Thymus (tissue), 11 donors: ENCODE data around the gene ENPP7. TPM values are rescaled to one million over a fixed set of nuclear protein-coding genes. Genes with fewer than 3 reads are reported as not detected.
"Not testable (repeated sequence)": the region's sequence is repeated elsewhere in the genome, so short reads cannot be mapped to it uniquely, and the experiment has no call there.

Experiments used
- DNase-seq, 9 donors: peaks; one replicate each; pipeline ENCODE4 v3.0.0-alpha.2; 2013; ENCODE audit warnings: low spot score in 9 of 9, low read depth in 6 of 9, missing footprints in 1 of 9
- H3K27ac ChIP-seq, 2 donors: one replicate each; pipeline ENCODE4 v1.5.1; 2013; ENCODE audit warnings: control low read depth in 1 of 2, low read depth in 1 of 2, low read length in 1 of 2, mild to moderate bottlenecking in 1 of 2, moderate library complexity in 1 of 2
- H3K27me3 ChIP-seq, 2 donors: one replicate each; pipeline ENCODE4 v1.5.1; 2013; ENCODE audit warnings: low read length in 1 of 2; ENCODE audit not compliant: control insufficient read depth in 2 of 2, insufficient read depth in 1 of 2
- H3K36me3 ChIP-seq, 2 donors: one replicate each; pipeline ENCODE4 v1.5.1; 2013; ENCODE audit warnings: low read length in 1 of 2, mild to moderate bottlenecking in 1 of 2, moderate library complexity in 1 of 2; ENCODE audit not compliant: control insufficient read depth in 2 of 2, insufficient read depth in 2 of 2
- H3K4me1 ChIP-seq, 2 donors: one replicate each; pipeline ENCODE4 v1.5.1; 2013; ENCODE audit warnings: low read length in 2 of 2; ENCODE audit not compliant: control insufficient read depth in 2 of 2, insufficient read depth in 2 of 2
- H3K4me3 ChIP-seq, 2 donors: one replicate each; pipeline ENCODE4 v1.5.1; 2013; ENCODE audit warnings: low read length in 2 of 2, control low read depth in 1 of 2, mild to moderate bottlenecking in 1 of 2
- H3K9me3 ChIP-seq, 2 donors: one replicate each; pipeline ENCODE4 v1.5.1; 2013; ENCODE audit warnings: low read length in 1 of 2, mild to moderate bottlenecking in 1 of 2; ENCODE audit not compliant: control insufficient read depth in 2 of 2, insufficient read depth in 1 of 2
- WGBS: extraction: QIAGEN DNeasy Blood & Tissue Kit; methylation state at CpG from one replicate; pipeline ENCODE4 v1.1.7; 2013; 5-methylcytosine and 5-hydroxymethylcytosine counted together
- polyA plus RNA-seq: library from polyadenylated mRNA; stranded (reverse); fragments of 200-250 nt; gene quantifications from one replicate; pipeline ENCODE4 v1.2.3, GENCODE V29; 2013
- total RNA-seq: library from RNA; stranded (reverse); fragments of 120-200 nt; gene quantifications from one replicate; pipeline ENCODE4 v1.2.4, GENCODE V29; 2013
- donor health status: healthy.

The ENPP7 gene
- total and polyA plus RNA-seq, 2 donors = 0.05 to 0.09 TPM

DNA sequence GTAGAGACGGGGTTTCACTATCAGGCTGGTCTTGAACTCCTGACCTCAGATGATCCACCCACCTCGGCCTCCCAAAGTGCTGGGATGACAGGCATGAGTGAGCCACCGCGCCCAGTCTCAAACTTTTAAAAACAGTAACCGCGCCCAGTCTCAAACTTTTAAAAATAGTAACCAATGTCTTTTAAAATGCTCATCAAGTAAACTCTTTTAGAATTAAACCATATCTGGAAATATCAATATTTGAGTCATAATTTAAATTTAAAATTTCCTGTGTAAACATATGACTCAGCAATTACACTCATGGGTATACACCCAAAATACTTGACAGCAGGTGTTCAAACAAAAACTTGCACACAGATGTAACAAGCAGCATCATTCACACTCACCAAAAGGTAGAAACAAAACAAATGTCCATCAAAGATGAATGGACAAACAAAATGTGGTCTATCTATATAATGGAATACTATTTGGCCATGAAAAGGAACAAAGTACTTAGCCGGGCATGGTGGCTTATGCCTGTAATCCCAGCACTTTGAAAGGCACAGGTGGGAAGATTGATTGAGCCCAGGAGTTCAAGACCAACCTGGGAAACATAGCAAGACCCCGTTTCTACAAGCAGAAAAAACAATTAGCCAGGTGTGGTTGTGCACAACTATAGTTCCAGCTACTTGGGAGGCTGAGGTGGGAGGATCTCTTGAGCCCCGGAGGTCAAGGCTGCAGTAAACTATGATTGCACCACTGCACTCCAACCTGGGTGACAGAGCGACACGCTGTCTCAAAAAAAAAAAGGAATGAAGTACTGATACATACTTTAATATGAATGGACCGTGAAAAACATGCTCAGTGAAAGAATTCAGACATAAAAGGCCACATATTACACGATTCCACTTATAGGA lies 20.2 kb downstream of the ENPP7 start:
- 92% methylated on average over 13 of the region's 13 CpGs for WGBS
- Histone ChIP-seq H3K9me3 (peaks cover 2 to 5% of the 10 kb centered on the region in 2 donors), H3K4me1 (peaks cover 3 to 21% of the 10 kb centered on the region in 2 donors), H3K36me3 (no peaks in the 10 kb centered on the region), H3K4me3 (no peak overlapping the region), H3K27ac (no peak overlapping the region), H3K27me3 (peaks cover 46 to 83% of the 10 kb centered on the region in 2 donors)
- DNase-seq = no peak

DNA sequence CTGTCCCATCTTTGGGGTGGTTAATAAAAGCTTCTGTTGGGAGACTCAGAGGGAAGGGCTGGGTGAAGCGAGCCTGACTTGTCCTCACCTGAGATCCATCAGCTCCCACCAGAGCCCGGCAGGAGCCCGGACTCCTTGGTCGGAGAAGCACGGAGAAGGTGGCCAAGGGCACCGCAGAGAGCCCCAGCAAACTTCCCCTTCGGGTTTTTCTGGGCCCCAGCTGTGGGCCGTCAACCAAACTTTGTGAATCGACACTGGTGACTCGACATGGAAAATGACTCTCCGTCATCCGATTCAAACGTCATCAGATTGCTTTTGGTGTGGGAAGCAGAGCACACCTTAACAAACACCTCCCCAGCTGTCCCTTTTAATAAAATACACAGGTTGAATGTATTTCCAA lies 21.4 kb downstream of the ENPP7 start:
- DNase-seq = no peak
- Histone ChIP-seq H3K4me3 (no peak overlapping the region), H3K9me3 (peaks cover 2% of the 10 kb centered on the region in 2 donors), H3K36me3 (no peaks in the 10 kb centered on the region), H3K27me3 (peaks cover 37 to 77% of the 10 kb centered on the region in 2 donors), H3K4me1 (peaks cover 0 to 8% of the 10 kb centered on the region in 2 donors), H3K27ac (no peak overlapping the region)
- 16% methylated on average over 13 of the region's 13 CpGs for WGBS

DNA sequence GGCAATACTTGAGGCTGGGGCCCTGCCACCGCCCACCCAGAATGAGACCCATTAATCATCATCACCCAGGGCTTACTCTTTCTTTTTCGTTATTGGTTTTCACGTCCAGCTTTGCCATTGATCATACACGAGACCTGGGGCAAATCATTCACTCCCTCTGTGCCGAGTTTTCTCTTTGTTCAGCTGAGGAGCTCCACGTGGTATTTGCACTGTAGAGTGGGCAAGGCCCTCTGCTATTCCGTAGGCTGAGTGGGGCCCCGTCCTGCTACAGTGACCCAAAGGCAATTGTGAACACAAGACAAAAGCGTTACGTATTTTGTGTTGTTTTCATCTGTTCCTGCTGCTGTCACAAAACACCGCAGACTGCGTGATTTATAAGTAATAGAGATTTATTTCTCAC lies 23.6 kb downstream of the ENPP7 start:
- DNase-seq = no peak
- H3K27ac ChIP-seq = no peak overlapping the region
- 91% methylated on average over 12 of the region's 12 CpGs for WGBS
- no peaks in the 10 kb centered on the region for H3K36me3 ChIP-seq
- H3K4me1 ChIP-seq = no peaks in the 10 kb centered on the region
- peaks cover 19 to 55% of the 10 kb centered on the region in 2 donors for H3K27me3 ChIP-seq
- no peaks in the 10 kb centered on the region for H3K9me3 ChIP-seq
- no peak overlapping the region for H3K4me3 ChIP-seq

DNA sequence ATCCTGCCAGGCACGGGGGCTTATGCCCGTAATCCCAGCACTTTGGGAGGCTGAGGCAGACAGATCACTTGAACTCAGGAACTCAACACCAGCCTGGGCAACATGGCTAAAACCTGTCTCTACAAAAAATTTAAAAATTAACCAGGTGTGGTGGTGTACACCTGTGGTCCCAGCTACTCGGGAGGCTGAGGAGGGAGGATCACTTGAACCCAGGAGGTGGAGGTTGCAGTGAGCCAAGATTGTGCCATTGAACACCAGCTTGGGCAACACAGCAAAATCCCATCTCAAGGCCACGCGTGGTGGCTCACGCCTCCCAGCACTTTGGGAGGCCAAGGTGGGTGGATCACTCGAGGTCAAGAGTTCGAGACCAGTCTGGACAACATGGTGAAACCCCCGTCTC lies 24.2 kb downstream of the ENPP7 start:
- not testable (repeated sequence) for H3K36me3 ChIP-seq, H3K4me1 ChIP-seq, H3K27ac ChIP-seq, H3K9me3 ChIP-seq, DNase-seq, H3K4me3 ChIP-seq
- 96% methylated on average over 9 of the region's 9 CpGs for WGBS
- peaks cover 13 to 50% of the 10 kb centered on the region in 2 donors for H3K27me3 ChIP-seq

DNA sequence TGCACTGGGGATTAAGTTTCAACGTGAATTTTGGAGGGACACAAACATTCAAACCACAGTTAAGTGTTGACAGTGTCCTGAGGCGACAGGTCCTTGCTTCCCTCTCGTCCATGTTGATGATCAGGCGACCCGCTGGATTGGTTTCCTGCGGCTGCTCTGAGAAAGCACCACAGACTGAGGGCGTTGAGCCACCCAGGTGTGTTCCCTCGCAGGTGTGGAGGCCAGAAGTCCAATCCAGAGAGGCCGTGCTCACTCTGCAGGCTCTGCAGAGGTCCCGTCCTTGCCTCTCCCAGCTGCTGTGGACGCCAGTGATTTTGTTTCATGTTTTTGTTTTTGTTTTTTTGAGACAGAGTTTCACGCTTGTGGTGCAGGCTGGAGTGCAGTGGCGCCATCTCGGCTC lies 24.8 kb downstream of the ENPP7 start:
- WGBS = 94% methylated on average over 14 of the region's 14 CpGs
- Histone ChIP-seq H3K27me3 (peaks cover 15 to 45% of the 10 kb centered on the region in 2 donors), H3K36me3 (no peaks in the 10 kb centered on the region), H3K4me3 (no peak overlapping the region), H3K9me3 (no peaks in the 10 kb centered on the region), H3K27ac (no peak overlapping the region), H3K4me1 (no peaks in the 10 kb centered on the region)
- no peak for DNase-seq

DNA sequence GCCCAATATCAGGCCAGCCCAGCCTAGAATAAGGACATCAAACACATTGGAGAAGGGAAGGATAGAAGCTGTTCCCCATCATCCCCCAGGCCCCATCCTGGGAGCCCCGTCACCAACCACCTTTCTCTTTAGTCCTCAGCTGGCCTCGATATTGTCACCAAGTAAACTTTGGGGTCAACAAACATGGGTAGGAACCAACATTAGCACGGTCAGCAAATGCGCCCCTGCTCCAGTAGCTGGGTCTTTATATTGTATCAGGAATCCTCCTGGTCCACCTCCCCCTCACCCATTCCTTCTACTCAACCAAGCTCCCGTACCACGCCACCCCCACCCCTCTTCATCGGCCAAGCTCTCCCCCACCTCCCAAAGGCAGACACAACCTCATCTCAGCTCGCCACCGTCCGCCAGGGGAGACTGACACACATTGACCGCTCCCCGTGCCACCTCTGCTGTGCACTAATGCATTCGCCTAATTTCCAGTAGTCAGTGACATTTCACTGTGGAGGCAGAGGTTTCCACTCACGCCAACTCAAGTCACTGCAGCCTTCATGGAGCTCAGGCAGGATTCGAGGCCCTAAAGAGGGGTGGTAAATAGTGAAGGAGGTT lies 26.5 kb downstream of the ENPP7 start:
- WGBS = 98% methylated on average over 15 of the region's 15 CpGs
- Histone ChIP-seq H3K27me3 (peaks cover 7 to 29% of the 10 kb centered on the region in 2 donors), H3K9me3 (no peaks in the 10 kb centered on the region), H3K27ac (no peak overlapping the region), H3K4me3 (no peak overlapping the region), H3K36me3 (no peaks in the 10 kb centered on the region), H3K4me1 (no peaks in the 10 kb centered on the region)
- no peak for DNase-seq

DNA sequence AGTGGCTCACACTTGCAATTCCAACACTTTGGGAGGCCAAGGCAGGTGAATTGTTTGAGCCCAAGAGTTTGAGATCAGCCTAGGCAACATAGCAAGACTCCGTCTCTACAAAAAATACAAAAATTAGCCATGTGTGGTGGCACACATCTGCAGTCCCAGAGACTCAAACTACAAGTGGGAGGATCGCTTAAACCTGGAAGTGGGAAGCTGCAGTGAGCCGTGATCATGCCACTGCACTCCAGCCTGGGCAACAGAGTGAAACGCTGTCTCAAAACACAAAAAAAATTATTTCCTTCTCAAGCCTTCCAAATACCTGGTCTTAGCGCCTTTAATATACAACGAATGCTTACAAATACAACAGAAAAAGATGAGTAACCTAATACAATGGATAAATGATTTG lies 27.5 kb downstream of the ENPP7 start:
- H3K36me3 ChIP-seq = no peaks in the 10 kb centered on the region
- no peaks in the 10 kb centered on the region for H3K4me1 ChIP-seq
- no peak overlapping the region for H3K27ac ChIP-seq
- H3K27me3 ChIP-seq = peaks cover 6 to 22% of the 10 kb centered on the region in 2 donors
- H3K4me3 ChIP-seq = no peak overlapping the region
- H3K9me3 ChIP-seq = no peaks in the 10 kb centered on the region
- WGBS = 97% methylated on average over 6 of the region's 6 CpGs
- no peak for DNase-seq

DNA sequence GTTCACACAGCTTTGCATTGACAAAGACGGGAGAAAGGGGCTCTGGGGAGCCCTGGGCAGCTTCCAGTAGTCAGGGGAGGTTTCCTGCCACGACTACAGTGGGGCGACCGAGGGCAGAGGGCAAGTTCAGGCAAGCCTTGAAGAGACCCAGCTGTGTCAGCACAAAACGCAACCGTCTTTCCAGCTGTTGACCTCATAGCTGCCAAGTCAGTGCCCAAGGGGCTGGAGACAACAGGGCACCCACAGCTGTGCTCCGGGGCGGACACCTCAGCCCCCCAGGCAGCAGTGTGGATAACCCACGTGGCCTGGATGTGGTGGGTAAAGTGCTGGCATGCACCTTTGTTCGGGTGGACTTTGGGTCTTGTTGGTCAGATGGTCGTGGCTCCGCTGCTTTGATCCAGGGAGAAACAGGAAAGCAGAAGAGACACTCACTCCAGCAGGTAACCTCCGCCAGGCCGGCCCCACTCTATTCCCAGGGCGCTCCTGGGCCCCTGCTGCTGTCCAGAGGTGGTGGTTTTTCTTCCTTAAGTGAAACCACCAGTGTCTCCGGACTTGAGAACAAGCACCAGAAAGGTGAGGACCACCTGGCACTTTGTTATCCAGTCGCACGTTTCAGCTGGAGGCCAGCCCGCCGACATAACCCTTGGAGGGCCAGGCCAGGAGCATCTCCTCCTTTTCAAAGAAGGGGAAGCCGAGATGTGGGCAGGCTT lies 29.6 kb downstream of the ENPP7 start:
- H3K27me3 ChIP-seq = peaks cover 4 to 9% of the 10 kb centered on the region in 2 donors
- H3K9me3 ChIP-seq = no peaks in the 10 kb centered on the region
- no peak for DNase-seq
- no peaks in the 10 kb centered on the region for H3K4me1 ChIP-seq
- no peak overlapping the region for H3K4me3 ChIP-seq
- H3K36me3 ChIP-seq = no peaks in the 10 kb centered on the region
- H3K27ac ChIP-seq = no peak overlapping the region
- 94% methylated on average over 21 of the region's 21 CpGs for WGBS
